Stomach (tissue), 4 donors: ENCODE results near the gene BCR.
"Not testable (repeated sequence)": the region's sequence is repeated elsewhere in the genome, so short reads cannot be mapped to it uniquely, and the experiment has no call there.

Experiments
- CTCF ChIP-seq, 7 experiments: fragments of 450-650 bp in 4 of 7; fragments of 200-600 bp in 3 of 7; sonication (generic) in 3 of 7; IDR thresholded peaks; one replicate each; pipeline ENCODE4 v1.5.1; 2016 to 2019; ENCODE audit warnings: antibody characterized with exemption in 7 of 7, control low read depth in 2 of 7, mild to moderate bottlenecking in 1 of 7
- POLR2A ChIP-seq, 4 donors: fragments of 450-650 bp; IDR thresholded peaks; one replicate each; pipeline ENCODE4 v1.6.1; 2016; ENCODE audit warnings: antibody characterized with exemption in 4 of 4, control low read depth in 2 of 4, mild to moderate bottlenecking in 1 of 4, moderate library complexity in 1 of 4

GRCh38 chr22:23316596-23316995, 136.3 kb downstream of the BCR start:
- TF ChIP-seq CTCF, POLR2A (IDR thresholded peaks at IDR 0.05): not testable (repeated sequence)
